HT1080 (cell line): ENCODE measurements around the gene CNPY4. TPM values are rescaled to one million over a fixed set of nuclear protein-coding genes. Genes with fewer than 3 reads are reported as not detected.
A peak's percentile ranks its signal among the peaks of the same experiment; 100 is the strongest.
"Not testable (repeated sequence)": the region's sequence is repeated elsewhere in the genome, so short reads cannot be mapped to it uniquely, and the experiment has no call there.

Experiments
- DNase-seq: peaks from one replicate; pipeline ENCODE4 v3.0.0-alpha.2; 2015; ENCODE audit warnings: low read depth
- total RNA-seq: library from RNA; depleted of rRNA; stranded (reverse); fragments of >200 nt; shearing (Covaris generic); gene quantifications from 2 replicates; pipeline ENCODE4 v1.2.3, GENCODE V29; 2014

CNPY4 gene
- total RNA-seq, 1 experiment from 2014 or later: 11.8 TPM

GRCh38 chr7:100118388-100119071 is 904 bp upstream of the CNPY4 start:
- no peak for DNase-seq

GRCh38 chr7:100119970-100120732 is 717 bp downstream of the CNPY4 start:
- peak; percentile 75 for DNase-seq

DNA sequence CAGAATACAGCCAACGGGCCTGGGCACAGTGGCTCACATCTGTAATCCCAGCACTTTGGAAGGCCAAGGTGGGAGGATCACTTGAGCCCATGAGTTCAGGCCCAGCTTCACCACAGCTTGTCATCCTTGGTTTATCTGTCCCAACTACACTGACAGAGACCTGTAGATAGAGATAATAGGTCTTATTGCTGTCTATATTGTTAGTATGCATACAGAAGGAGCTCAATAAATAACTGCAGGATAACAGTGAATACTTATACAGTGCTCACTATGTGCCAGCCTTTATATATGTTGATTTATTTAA is 1.3 kb downstream of the CNPY4 start:
- no peak for DNase-seq

DNA sequence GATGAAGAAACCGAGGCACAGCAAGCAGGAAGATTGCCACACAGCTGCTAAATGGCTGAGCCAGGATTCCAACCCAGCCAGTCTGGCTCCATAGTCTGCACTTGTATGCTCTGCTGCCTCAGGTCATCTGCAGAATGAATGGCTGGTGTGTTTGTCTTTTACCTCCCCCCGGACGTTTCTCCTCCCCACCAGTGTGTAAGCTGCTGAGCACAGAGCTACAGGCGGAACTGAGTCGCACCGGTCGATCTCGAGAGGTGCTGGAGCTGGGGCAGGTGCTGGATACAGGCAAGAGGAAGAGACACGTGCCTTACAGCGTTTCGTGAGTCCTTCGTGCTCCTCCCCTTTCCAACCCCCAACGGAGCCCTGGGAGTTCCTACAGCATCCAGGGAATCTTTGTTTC is 2.6 kb downstream of the CNPY4 start:
- no peak for DNase-seq

GRCh38 chr7:100122568-100122967 is 3.1 kb downstream of the CNPY4 start:
- no peak for DNase-seq

- DNase-seq: no peak
Measured at GRCh38 chr7:100124301-100125230, 5.1 kb downstream of the CNPY4 start.

DNA sequence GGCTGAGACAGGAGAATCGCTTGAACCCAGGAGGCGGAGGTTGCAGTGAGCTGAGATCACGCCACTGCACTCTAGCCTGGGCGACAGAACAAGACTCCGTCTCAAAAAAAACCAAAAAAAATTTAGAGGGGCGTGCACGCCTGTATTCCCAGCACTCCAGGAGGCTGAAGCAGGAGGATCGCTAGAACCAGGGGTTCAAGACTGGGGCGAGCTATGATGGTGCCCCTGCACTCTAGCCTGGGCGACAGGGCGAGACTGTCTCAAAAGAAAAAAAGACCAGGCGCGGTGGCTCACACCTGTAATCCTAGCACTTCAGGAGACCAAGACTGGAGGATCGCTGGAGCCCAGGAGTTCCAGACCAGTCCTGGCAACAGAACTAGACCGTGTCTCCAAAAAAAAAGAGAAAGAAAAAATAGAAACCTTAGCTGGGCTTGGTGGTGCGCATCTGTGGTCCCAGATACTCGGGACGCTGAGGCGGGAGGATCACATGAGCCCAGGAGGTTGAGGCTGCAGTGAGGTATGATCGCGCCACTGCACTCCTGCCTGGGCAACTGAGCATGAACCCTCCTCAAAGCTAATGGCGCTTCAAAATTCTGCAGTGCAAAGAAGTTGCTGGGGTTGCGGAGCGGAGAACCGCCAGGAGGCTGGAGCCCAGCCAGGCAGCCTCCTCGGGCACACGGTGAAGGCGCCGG is 7.0 kb downstream of the CNPY4 start:
- DNase-seq: no peak

DNA sequence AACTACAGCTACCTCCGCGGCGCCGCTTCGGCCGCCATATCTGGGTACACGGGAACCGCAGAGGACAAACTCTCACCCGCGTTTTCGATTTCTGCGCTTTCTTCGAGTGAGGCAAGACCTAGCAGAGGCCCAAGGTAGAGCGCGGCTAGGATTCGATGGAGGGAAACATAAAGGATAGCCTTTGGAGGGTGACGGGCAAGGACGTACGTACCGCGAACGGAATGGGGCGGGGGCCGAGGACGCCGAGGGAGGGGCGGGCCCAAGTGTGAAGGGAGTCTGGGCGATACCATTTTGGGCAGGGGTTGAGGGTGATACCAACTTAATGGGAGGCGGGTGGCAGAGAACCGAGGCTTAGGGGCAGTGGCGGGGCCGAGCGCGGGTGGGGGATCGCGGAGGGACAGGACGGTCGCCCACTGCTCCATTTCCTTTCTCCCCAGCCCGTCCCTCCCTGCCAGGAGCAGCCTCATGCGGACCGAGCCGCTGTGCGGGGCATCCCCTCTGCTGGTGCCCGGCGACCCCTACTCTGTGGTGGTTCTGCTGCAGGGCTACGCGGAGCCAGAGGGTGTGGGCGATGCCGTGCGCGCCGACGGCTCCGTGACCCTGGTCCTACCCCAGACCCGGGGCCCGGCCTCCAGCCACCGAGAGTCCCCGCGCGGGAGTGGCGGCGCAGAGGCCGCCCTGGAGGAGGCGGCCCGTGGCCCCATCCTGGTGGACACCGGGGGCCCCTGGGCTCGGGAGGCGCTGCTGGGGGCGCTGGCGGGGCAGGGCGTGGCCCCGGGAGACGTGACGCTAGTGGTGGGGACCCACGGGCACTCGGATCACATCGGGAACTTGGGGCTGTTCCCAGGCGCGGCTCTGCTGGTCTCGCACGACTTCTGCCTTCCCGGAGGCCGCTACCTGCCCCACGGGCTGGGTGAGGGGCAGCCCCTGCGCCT is 7.8 kb downstream of the CNPY4 start, which contains the start of gene MBLAC1:
Gene MBLAC1 (plus strand): TSS at position 37 of the 935 bp plus-strand sequence. CDS start 429 bp downstream, at position 466.
- peak; percentile 73 for DNase-seq

GRCh38 chr7:100127866-100128636 is 8.6 kb downstream of the CNPY4 start:
- no peak for DNase-seq

DNA sequence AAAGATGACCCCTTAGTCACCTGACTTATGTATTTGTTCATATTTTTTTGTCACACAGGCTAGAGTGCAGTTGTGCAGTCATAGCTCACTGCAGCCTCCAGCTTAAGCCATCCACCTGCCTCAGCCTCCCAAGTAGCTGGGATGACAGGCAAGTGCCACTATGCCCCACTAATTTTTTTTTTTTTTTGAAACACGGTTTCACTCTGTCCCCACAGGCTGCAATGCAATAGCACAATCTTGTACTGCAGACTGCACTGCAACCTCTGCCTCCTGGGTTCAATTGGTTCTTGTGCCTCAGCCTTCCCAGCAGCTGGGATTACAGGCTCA is 9.2 kb downstream of the CNPY4 start:
- no peak for DNase-seq

DNA sequence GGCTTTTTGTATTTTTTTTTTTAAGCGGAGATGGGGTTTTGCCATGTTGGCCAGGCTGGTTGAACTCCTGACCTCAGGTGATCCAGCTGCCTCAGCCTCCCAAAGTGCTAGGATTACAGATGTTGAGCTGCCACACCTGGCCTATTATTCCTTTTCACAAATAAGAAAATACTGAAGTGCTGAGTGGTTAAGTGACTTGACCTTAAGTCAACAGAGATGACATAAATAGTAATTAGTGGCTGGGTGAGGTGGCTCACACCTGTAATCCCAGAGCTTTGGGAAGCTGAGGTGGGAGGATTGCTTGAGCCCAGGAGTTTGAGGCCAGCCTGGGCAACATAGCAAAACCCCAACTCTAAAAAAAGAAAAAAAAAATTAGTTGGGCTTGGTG is 10.8 kb downstream of the CNPY4 start:
- not testable (repeated sequence) for DNase-seq

DNA sequence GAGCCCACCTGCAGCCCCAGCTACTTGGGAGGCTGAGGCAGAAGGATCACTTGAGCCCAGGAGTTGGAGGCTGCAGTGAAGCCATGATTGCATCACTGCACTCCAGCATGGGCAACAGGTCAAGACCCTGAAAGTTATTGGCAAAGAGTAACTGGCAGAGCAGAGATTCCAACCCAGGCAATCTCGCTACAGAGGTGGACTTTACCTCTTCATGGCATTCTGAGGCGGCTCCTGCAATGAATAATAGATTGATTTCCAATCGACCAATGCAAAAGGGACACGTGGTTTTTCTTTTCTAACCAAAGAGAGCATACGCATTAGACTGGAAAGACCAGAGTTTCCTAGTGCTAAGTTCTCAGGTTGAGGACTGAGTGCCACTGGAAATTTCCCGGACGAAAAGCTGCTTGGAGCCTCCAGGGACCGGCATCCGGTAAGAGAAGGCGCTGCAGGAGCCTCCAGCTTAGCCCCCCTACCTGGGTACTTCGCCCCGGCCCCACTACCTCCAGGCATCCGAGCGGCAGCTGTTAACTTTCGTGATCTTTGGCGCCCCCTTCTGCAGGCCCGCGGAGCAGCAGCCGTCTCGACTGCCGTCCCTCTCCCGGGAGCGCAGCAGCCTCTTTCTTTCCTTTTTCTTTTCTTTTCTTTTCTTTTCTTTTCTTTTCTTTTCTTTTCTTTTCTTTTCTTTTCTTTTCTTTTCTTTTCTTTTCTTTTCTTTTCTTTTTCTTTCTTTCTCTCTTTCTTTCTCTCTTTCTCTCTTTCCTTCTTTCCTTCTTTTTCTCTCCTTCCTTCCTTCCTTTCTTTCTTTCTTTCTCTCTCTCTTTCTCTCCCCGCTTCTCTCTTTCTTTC is 11.4 kb downstream of the CNPY4 start:
- peak; percentile 46 for DNase-seq

- no peak for DNase-seq
Measured at GRCh38 chr7:100132126-100132525, 12.7 kb downstream of the CNPY4 start.

GRCh38 chr7:100132697-100133151 is 13.3 kb downstream of the CNPY4 start:
- DNase-seq: peak; percentile 65

- DNase-seq: no peak
Measured at GRCh38 chr7:100137851-100138760, 18.7 kb downstream of the CNPY4 start.

- DNase-seq: no peak
Measured at GRCh38 chr7:100141555-100141949, 22.1 kb downstream of the CNPY4 start.

- no peak for DNase-seq
Measured at GRCh38 chr7:100142461-100142860, 23.0 kb downstream of the CNPY4 start.
